Epithelial cell of prostate (primary cell): ENCODE measurements around the gene TFIP11.

Source experiments
- DNase-seq: peaks from one replicate; pipeline ENCODE4 v3.0.0-alpha.2; 2011; ENCODE audit warnings: low read depth, low spot score
- H3K27ac ChIP-seq: fragments of 450-650 bp; 2 replicates; pipeline ENCODE4 v1.5.1; 2017; ENCODE audit warnings: mild to moderate bottlenecking

TFIP11 gene

DNA sequence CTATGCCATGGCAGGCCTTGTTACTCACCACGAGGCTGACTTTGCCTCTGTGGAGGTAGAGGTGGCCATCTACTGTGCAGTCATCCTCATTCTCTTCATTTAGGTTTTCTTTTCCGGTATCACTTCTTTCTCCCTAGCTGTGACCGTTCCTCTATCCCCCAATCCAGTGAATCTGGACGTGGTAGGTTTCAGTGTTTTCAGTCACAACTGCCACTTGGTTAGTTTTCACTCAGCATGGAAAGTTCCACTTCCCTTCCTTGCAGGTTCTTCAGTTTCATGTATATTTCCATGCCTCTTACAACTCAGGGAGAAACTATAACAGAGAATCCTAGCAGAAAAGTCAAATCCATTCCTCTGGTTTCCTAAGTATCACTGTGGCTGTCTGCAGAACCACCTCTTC, 30.6 kb downstream of the TFIP11 start:
- DNase-seq, result no peak
- peak overlapping the region; percentile 76 for H3K27ac ChIP-seq

DNA sequence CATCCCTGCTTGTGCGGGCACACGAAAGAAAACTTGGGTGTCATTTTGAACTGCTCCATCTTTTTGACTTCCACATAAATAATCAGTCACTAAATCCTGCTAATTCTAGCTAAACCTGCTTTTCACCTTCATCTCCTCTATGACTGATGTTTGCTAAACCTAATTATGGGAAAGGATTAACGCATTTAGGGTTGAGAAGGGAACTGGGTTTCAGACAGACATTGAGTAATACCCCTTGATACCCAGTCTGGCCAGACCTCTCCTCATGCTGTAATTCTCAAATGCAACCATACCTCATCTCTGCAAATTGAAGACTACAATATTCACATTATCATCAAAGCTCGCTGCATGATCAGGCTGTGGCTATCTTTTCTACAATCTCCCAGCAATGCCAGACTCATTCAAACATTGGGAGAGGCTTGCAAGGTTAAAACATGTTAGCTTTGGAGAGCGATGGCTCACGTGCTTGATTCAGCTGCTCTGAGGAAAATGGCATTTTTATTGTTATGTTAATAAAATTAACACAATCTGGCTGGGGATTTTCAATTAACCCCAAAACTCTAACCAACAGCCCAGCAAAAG, 31.1 kb downstream of the TFIP11 start:
- no peak for DNase-seq
- peak overlapping the region; percentile 76 for H3K27ac ChIP-seq

DNA sequence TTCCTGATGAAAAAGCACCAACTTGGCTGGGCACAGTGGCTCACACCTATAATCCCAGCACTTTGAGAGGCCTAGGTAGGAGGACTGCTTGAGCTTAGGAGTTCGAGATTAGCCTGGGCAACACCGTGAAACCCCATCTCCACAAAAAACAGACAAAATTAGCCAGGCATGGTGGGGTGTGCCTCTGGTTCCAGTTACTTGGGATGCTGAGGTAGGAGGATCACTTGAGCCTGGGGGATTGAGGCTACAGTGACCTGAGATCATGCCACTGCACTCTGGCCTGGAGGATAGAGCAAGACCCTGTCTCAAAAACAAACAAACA, 31.7 kb downstream of the TFIP11 start:
- no peak for DNase-seq
- peak overlapping the region; percentile 76 for H3K27ac ChIP-seq

DNA sequence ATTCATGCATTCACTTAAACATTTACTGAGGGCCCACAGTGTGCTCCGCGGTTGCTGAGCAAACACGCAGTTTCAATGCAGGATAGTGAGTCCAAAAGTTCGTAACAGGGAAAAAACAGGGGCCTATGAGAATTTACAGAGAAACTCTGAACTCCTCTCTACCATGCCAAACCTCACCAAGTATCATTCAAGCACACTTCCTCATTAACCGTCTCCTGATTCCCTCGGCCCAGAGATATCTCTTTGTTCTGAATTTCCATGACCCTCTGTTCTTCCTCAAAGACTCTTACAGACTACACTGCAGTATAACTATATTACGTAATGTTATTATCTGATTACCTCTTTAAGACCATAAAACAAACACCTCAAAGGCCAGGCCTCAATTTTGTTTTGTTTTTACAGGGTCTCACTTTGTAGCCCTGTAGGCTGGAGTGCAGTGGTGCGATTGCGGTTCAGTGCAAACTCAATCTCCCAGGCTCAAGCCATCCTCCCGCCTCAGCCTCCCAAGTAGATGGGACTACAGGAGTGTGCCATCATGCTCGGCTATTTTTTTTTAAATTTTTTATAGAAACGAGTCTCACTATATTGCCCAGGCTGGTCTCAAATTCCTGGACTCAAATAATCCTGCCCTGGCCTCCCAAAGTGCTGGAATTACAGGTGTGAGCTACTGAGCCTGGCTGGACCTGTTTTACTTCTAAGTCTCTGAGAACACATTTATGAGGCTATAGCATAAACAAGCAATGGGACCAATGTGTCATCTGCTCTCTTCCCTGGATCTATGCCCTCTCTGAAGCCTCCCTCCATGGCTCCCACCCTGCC, 32.3 kb downstream of the TFIP11 start:
- no peak for DNase-seq
- peak overlapping the region; percentile 76 for H3K27ac ChIP-seq

DNA sequence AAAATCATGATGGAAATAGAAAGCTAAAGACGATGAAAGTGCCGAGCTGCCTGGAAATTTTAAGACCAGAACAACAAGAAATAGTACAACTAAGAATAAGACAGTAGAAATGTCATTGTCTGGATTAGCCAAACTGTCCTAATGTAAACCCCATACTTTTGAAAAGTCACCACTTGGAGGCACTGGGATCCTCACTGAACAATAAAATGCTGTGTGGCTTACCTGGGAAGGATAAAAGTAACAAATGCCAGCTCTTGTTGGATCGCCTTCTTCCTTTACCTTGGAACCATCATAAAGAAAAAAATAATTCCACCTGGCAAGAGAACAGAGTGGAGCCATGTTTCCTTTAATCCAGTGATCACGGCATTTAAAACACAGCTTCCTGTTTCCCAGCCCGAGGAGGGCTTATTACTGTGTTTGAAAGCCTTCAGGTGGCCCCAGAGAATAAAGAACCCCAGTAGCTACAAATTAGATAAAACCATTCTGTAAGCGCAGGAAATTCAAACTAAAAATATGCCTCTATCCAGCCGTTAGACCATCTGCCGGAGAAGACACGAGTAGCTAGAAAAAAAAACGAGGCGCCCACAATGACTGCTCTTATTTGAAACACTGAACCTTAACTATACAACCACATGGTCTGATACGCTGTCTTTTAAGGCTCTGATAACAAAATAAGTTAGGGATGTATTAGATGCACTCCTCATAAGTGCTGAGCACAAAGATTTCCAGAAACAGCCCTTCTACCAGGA, 33.1 kb downstream of the TFIP11 start:
- no peak for DNase-seq
- peak overlapping the region; percentile 76 for H3K27ac ChIP-seq

DNA sequence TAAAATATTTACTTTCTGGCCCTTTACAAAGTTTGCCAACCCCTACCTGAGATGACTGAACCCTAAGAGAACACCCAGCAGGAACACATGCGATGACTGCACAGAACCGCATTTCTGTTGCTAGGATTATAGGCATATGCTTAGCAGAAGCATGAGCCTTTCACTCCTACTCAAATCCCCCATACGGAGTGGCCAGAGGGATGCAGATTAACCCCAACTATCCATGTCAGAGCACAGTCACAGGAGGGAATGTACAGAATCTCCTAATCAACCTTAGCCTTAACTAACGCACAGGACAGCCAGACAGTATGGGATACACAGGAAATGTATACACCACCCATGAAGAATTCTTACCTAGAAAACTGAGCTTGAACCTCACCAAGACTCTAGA, 34.9 kb downstream of the TFIP11 start:
- H3K27ac ChIP-seq, result no peak overlapping the region
- DNase-seq, result no peak

DNA sequence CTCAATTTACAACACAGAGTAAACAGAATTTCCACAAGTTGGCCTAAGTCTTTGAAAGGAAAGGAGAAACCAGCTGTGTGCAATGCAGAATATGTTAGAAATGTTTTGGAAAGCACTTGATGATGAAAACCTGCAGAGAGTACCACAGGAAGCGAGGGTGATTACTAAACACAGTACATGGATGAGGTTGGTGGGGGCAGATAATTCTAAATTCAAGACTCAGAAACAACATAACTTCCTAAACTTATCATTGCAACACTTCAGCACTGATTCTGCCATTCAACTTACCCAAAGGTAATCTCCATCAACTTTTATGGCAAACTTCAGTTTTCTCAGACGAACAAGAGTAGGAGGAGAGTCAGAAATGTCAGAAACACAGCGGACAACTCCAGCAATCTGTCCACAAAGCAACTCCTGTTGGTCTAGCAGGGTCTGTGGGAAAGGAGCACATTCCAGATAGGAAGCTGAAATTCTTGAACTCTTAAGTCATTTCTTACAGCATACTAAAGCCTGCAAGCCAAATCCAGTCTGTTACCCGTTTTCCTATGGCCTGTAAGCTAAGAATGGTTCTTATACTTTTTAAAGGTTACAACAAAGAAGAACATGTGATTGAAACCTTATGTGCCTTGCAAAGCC, 35.5 kb downstream of the TFIP11 start:
- no peak for DNase-seq
- H3K27ac ChIP-seq, result no peak overlapping the region

DNA sequence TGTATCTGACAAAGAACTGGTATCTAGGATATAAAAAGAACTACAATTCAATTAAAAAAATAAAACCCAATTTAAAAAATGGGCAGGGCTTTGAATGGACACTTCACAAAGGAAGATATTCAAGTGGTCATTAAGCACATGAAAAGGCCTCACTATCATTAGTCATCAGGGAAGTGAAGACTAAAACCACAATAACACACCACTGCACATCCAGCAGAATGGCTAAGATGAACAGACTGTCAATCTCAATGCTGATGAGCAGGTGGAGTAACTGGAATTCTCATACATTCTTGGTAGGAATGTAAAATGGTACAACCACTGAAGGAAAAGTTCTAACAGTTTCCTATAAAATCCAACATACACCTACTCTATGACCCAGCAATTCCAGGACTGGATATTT, 37.6 kb downstream of the TFIP11 start:
- H3K27ac ChIP-seq, result peak overlapping the region; percentile 31
- DNase-seq, result no peak

DNA sequence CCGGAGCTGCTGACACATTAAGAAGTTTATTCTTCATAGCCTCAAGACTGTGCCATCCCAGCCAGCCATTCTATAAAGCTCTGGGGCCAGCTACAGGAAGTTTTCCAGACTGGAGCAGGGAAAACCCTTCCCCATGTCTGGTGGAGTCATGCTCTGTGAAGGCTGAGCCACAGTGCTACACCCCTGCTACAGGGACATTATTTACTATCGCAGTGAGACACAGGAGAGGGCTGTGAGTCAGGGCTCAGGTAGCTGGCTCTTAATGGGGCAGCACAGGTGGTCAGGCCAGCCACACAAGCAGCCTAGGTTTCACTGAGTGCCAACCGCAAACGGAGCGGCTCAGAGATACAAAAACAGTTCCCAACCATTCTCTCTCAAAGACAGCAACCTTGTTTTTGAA, 40.8 kb downstream of the TFIP11 start:
- DNase-seq, result peak; percentile 92
- peak overlapping the region; percentile 93 for H3K27ac ChIP-seq

DNA sequence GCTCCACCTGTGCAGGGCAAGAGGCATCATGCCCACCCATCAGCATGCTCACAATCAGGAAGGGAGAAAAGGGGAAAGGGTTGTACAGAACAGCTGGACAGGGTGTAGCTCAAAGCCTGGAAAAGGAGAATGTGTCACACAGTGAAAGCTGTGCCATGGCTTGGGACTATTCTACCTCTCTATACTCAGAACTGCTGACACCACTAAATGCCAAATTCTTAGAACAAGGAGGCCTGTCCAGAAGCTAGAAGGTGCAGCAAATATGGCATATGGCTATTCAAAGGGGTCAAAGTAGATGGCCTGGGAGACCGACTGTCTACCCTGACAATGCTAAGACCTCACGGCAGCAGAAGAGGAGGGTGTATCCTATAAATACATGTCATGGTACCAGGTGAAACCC, 41.5 kb downstream of the TFIP11 start:
- DNase-seq, result no peak
- H3K27ac ChIP-seq, result peak overlapping the region; percentile 93

DNA sequence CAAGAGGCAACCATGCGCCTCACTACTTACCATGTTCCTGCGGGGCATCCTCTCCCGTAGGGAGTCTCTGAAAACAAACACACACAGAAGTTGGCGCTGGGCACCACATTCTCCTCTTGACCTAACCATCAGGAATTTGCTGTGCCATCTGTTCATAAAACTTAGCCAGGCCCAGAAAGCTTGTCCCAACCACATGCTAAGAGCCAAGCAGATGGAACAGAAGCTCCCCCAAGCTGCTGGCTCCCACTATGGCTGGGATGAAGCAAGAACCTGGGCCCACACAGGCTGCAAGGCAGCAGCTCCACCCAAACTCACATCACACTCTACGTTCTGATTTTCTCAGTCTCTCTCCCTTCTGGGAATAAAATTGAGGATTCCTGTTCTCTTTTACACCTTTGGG, 46.1 kb downstream of the TFIP11 start:
- no peak overlapping the region for H3K27ac ChIP-seq
- DNase-seq, result no peak

DNA sequence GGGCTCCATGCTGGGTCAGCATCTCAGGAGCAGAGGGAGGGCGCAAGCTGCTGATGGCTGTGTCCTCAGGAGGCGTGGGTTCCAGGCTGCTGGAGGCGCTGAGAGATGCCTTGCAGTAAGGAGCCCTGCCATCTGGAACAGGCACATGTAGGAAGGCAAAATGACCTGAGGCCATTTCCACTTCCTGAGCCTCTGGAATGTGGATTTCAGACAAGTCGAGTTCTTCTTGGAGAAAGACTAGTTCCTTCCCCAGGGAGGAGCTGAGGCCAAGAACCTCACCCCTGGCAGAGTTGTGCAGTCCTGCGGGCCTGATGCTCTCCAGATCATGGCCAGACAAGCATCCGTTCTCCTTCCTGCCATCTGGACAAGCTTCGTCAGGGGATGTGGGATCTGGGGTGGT, 48.0 kb downstream of the TFIP11 start:
- no peak overlapping the region for H3K27ac ChIP-seq
- DNase-seq, result no peak

DNA sequence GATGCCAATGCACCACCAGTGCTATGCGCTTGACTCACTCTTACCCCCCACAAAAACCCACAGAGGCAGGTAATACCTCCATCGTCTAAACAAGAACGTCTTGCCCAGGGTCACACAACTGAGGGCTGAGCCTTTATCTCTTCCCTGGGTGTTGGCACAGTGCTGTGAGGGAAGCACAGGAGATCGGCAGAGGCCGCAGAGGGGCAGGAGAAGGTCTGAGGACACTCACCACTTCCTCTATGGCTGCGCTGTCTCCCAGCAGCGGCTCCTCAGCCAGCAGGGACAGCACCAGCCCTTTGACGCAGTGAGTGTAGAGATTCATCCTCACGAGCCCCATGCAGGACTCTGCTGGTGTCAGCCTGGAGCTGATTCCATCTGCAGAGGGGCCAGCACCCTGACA, 48.6 kb downstream of the TFIP11 start:
- no peak for DNase-seq
- H3K27ac ChIP-seq, result no peak overlapping the region

DNA sequence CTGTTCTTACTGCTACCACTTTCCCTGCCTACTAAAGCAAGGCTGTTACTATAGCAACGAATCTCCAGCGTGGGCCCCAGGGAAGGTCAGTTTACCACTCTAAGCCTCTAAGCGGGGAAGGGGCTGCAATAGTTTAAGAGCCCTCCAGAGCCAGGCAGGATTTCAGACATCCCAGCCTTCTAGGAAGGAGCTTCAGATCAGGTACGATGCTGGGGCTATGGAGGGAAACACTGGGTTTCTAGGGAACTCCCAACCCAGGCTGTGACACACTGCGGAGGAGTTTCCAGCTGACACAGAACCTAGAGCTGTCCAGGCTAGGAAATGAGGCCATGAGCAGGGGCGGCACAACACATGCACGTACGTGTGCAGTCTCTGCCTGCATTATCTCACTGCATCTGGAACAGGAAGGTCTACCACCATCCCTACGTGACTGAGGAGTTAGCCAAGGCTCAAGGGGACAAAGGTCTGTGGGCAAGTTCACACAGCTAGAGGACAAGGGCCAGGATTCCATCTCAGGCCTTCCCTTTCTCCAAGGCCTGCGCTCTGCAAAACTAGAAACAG, 49.1 kb downstream of the TFIP11 start:
- DNase-seq, result no peak
- no peak overlapping the region for H3K27ac ChIP-seq

DNA sequence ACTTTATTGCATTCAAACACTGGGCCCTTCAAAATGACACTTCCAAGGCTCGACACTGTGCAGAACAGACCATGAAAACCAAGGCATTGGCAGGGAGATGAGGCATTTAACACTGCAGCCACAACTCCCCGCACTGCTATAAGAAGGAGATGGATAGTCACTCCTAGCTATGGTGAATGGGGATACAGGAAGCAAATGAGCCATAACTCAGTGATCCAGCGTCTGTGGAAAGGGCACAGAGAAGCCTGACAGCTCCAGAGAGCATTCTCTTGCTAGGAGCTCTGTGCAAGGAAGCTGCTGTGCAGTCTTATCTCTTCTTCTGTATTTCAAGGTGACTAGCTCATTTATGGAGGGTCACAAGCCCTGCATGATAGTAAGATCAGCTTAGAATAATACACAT, 49.6 kb downstream of the TFIP11 start:
- H3K27ac ChIP-seq, result no peak overlapping the region
- DNase-seq, result no peak

DNA sequence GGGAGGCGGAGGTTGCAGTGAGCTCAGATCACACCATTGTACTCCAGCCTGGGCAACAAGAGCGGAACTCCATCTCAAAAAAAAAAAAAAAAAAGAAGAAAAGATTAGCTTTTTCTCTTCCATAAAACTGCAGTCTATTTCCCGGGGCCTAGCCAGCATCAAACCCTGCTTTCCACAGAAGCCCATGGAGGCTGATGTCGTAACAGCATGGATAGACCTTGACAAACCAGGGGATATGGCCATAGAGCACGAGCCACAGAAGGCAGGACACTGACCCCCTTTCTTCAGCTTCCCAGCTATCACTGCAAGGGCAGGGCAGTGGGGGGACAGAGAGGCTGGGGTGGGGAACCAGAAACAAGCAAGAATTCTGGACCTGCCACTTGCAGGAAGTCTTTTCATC, 50.2 kb downstream of the TFIP11 start:
- no peak overlapping the region for H3K27ac ChIP-seq
- DNase-seq, result no peak

DNA sequence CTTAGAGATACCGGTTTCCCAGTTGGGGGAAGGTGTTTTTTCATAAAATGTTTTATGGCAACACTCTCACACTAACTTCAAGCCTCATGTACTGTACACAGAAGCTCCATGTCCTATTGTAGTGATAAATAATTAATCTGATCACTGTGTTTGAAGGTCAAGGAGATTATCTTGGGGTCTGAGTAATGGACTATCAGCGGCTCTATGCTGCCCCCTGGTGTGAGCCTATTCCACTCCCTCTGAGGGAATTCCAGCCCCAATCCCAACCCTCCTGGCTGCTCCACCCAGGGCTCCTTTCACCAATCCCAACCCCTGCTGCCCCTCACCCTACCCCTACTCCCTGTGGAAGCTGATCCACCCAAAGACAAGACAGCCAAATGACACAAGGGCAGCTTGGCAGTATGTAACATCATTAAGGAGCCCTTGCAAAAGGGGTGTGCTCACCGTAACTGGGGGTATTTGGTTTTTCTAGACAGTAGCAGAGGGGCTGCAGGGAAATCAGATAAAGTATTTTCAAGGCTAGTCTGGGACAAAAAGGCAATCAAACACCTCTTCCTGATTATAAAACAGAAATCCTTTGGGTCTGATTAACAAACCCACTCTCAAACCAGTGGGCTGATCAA, 51.0 kb downstream of the TFIP11 start:
- no peak for DNase-seq
- H3K27ac ChIP-seq, result no peak overlapping the region

DNA sequence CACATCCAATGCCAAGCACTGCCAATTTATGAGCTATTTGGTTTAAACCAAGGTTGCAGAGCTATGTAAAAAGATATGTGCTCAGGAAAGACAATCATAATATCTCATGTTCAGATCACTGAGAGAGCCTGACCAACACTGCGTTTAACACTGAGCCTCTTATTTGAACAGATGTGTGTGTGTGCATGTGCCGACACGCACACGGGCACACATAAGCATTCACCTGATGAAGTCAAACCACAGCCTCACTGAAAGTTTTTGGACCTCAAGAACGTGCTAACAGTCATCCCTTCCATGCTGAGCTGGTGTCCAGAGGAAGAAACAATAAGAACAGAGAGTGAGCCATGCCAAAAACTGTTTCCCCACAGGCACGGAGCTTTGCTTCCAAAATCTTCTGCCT, 52.1 kb downstream of the TFIP11 start:
- DNase-seq, result peak; percentile 92
- peak overlapping the region; percentile 41 for H3K27ac ChIP-seq

DNA sequence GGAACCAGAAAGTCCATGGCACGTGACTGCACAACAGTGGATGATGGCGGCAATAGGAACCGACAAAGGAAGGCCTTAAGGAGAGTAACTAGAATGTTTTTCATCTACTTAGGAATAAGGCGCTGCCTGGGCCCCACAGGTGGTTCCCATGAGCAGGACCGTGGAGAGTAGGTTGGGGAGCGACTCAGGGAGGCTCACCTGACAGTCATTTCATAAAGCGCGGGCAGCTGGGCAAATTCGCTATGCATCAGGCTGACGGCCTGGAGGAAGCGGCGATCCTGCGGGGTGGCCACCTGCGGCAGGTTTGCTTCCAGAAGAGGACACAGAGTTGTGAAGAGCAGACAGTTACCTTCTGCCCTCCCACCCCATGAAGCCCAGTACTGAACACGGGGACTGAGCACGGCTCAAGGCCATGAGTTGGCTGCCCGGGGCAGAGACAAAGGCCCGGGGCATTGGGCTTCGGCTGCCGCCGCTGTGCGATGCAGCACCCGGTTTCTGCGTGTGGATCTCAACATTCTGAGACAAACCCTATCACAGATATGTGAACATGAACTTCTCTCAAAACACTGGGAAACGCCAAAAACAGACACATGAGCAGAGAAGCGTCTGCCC, 54.5 kb downstream of the TFIP11 start:
- DNase-seq, result no peak
- no peak overlapping the region for H3K27ac ChIP-seq
